Transverse colon (tissue), 3 donors: ENCODE results near the gene POTEH.
"Not testable (repeated sequence)": the region's sequence is repeated elsewhere in the genome, so short reads cannot be mapped to it uniquely, and the experiment has no call there.

Source experiments
- CTCF ChIP-seq, 5 experiments: fragments of 200-600 bp in 3 of 5; fragments of 450-650 bp in 2 of 5; sonication (generic) in 3 of 5; IDR thresholded peaks; 1 replicate in 2 of 5; 2 replicates in 3 of 5; pipeline ENCODE4 v1.5.1; 2016 to 2017; ENCODE audit warnings: antibody characterized with exemption in 5 of 5, inconsistent platforms in 3 of 5, mild to moderate bottlenecking in 2 of 5, moderate library complexity in 1 of 5
- POLR2A ChIP-seq: fragments of 450-650 bp; IDR thresholded peaks from one replicate; pipeline ENCODE4 v1.6.1; 2016; ENCODE audit warnings: antibody characterized with exemption, mild to moderate bottlenecking, moderate library complexity

GRCh38 chr22:15759443-15760097, 69.7 kb downstream of the POTEH start:
- not testable (repeated sequence) for TF ChIP-seq CTCF (IDR thresholded peaks at IDR 0.05); POLR2A
